ENCODE results near the gene S100A13. TPM values are rescaled to one million over a fixed set of nuclear protein-coding genes. Genes with fewer than 3 reads are reported as not detected.
"Not testable (repeated sequence)": the region's sequence is repeated elsewhere in the genome, so short reads cannot be mapped to it uniquely, and the experiment has no call there.

Gene S100A13
- total RNA-seq: 7.3 TPM

- no peak for FAIRE-seq
- DNase-seq (ENCODE audit: low spot score in 2 of 2): peak in 1 of 2 donors; percentile 61
Observed at GRCh38 chr1:153626904-153627714, at the start of gene S100A13. S100A13 (minus strand) TSS chr1:153627505; CDS start chr1:153626472, 1,033 bp downstream.

- no peak for DNase-seq (ENCODE audit: low spot score in 2 of 2)
- no peak for FAIRE-seq
Observed at GRCh38 chr1:153673511-153673910, 46.2 kb upstream of the S100A13 start.

- not testable (repeated sequence) for FAIRE-seq; DNase-seq (ENCODE audit: low spot score in 2 of 2)
Observed at GRCh38 chr1:153671628-153672353, 44.5 kb upstream of the S100A13 start.

GRCh38 chr1:153670859-153671627, 43.7 kb upstream of the S100A13 start, which contains the start of gene ILF2:
ILF2 (minus strand) TSS chr1:153670993; CDS start chr1:153670922, 71 bp downstream.
- peak; percentile 90 to 94 for DNase-seq (ENCODE audit: low spot score in 2 of 2)
- FAIRE-seq: peak; percentile 99

- no peak for DNase-seq (ENCODE audit: low spot score in 2 of 2)
- FAIRE-seq: no peak
Observed at GRCh38 chr1:153670257-153670858, 43.1 kb upstream of the S100A13 start.

GRCh38 chr1:153669606-153670005, 42.3 kb upstream of the S100A13 start:
- no peak for FAIRE-seq

GRCh38 chr1:153668672-153669071, 41.4 kb upstream of the S100A13 start:
- DNase-seq (ENCODE audit: low spot score in 2 of 2); FAIRE-seq: not testable (repeated sequence)

More at GRCh38 chr1:153669606-153670005, 42.3 kb upstream of the S100A13 start:
- no peak for DNase-seq (ENCODE audit: low spot score in 2 of 2)

GRCh38 chr1:153667439-153667838, 40.1 kb upstream of the S100A13 start:
- FAIRE-seq (no peak), DNase-seq (ENCODE audit: low spot score in 2 of 2) (no peak)

- no peak for DNase-seq (ENCODE audit: low spot score in 2 of 2)
- FAIRE-seq: no peak
Observed at GRCh38 chr1:153663211-153663610, 35.9 kb upstream of the S100A13 start.

GRCh38 chr1:153662269-153662668, 35.0 kb upstream of the S100A13 start:
- no peak for FAIRE-seq
- no peak for DNase-seq (ENCODE audit: low spot score in 2 of 2)

- no peak for DNase-seq (ENCODE audit: low spot score in 2 of 2)
- no peak for FAIRE-seq
Observed at GRCh38 chr1:153661111-153661708, 33.9 kb upstream of the S100A13 start.

GRCh38 chr1:153659656-153660055, 32.4 kb upstream of the S100A13 start:
- FAIRE-seq (no peak), DNase-seq (ENCODE audit: low spot score in 2 of 2) (no peak)

- FAIRE-seq (no peak), DNase-seq (ENCODE audit: low spot score in 2 of 2) (no peak)
Observed at GRCh38 chr1:153659175-153659534, 31.9 kb upstream of the S100A13 start.

- no peak for FAIRE-seq
- DNase-seq (ENCODE audit: low spot score in 2 of 2): peak; percentile 79 to 88
Observed at GRCh38 chr1:153658400-153659174, 31.3 kb upstream of the S100A13 start, which contains the start of gene SNAPIN. SNAPIN (plus strand) TSS chr1:153658703; CDS start chr1:153658744, 41 bp downstream.

- DNase-seq (ENCODE audit: low spot score in 2 of 2) (no peak), FAIRE-seq (no peak)
Observed at GRCh38 chr1:153655333-153655732, 28.0 kb upstream of the S100A13 start.

- FAIRE-seq: no peak
- DNase-seq (ENCODE audit: low spot score in 2 of 2): no peak
Observed at GRCh38 chr1:153652805-153653500, 25.6 kb upstream of the S100A13 start.

GRCh38 chr1:153651771-153652170, 24.5 kb upstream of the S100A13 start:
- DNase-seq (ENCODE audit: low spot score in 2 of 2) (no peak), FAIRE-seq (no peak)

- FAIRE-seq (no peak), DNase-seq (ENCODE audit: low spot score in 2 of 2) (peak; percentile 46 to 55)
Observed at GRCh38 chr1:153649863-153650235, 22.5 kb upstream of the S100A13 start.

Measured in frontal cortex (tissue), 4 donors.